HG03521 (cell line): Measurements from ENCODE around the gene TMEM271.
"Not testable (repeated sequence)": the region's sequence is repeated elsewhere in the genome, so short reads cannot be mapped to it uniquely, and the experiment has no call there.

Experiments
- ATAC-seq: cut with Tn5 transposase; IDR thresholded peaks from one replicate; pipeline ENCODE4 v1.9.1; 2021; ENCODE audit warnings: mild to moderate bottlenecking, moderate library complexity; ENCODE audit not compliant: unreplicated experiment

Gene TMEM271

GRCh38 chr4:610411-611261 is 34.5 kb upstream of the TMEM271 start:
- no peak for ATAC-seq

DNA sequence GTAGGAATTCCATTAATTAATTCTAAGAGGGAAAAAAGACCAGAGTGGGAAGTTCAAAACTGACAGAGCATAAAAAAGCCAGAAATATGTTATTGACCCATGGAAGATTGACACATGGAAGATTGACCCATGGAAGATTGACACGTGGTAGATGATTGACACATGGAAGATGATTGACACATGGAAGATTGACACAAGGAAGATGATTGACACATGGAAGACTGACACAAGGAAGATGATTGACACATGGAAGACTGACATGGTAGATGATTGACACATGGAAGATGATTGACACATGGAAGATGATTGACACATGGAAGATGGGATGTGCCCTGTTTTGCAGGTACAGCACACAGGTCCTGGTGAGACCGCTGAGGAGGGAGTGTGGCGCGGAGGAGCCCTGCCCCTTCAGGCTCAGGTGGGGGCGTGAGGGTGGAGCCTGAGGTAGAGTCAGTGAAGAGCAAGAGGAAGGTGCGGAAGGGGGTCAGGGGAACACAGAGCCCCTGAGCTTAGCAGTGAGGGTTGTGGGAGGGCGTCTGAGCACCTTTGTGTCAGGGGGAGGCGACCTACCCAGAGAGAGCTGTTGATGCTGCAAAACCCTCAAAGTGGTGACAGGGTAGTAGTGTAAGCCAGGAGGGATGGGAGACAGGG is 33.4 kb upstream of the TMEM271 start:
- no peak for ATAC-seq

GRCh38 chr4:608236-608635 is 32.1 kb upstream of the TMEM271 start:
- ATAC-seq = no peak

DNA sequence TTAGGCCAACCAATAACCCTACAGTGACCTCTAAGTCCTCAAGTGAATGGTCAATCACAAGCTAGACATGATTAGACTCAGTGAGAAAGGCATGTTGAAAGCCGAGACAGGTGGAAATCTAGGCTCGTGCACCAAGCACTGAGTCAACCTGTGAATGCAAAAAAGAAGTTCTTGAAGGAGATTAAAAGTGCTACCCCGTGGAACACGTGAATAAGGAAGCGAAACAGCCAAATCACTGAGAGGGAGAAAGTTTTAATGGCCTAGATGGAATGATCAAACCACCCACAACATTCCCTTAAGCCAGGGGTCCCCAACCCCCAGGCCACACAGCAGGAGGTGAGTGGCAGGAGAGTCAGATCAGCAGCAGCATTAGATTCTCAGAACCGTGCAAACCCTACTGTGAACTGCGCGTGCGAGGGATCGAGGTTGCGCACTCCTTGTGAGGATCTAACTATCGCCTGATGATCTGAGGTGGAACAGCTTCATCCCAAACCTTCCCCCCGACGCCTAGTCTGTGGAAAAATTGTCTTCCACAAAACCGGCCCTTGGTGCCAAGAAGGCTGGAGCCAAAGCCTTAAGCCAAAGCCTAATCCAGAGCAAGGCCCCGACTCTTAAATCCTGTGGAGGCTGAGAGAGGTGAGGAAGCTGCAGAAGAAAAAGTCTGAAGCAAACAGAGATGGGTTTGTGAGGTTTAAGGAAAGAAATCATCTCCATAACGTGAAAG is 29.8 kb upstream of the TMEM271 start:
- no peak for ATAC-seq

DNA sequence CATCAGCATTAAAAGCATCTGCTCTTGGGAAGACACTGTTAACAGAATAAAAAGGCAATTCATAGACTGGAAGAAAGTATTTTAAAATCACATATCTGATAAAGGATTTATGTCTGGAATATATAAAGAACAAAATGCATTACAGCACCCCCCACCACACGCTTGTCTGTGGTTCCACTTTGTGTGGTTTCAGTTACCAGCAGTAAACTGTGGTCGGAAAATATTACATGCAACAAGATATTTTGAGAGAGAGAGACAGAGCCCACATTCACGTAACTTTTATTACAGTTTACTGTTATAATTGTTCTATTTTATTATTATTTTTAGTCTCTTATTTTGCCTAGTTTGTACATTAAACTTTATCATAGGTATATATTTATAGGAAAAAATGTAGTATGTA is 28.0 kb upstream of the TMEM271 start:
- no peak for ATAC-seq

DNA sequence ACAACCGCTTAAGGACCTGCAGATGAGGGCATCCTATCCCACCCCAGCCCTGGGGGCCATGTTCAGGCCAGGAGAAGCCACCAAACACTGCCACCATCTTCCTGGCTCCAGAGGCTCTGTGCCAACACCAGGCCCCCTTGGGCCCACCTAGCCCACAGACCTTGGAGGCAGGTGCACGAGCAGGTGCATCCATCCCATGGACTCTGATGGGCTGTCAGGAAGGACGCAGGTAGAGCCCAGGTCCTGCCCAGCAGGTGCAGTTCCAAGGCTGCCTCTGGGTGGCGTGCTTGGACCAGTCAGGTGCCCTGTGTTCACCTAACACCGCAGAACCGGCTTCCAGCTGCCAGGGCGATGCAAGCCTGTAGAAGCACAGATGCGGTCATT is 26.5 kb upstream of the TMEM271 start:
- no peak for ATAC-seq

- ATAC-seq = no peak
Observed at GRCh38 chr4:601612-602558, 25.8 kb upstream of the TMEM271 start.

DNA sequence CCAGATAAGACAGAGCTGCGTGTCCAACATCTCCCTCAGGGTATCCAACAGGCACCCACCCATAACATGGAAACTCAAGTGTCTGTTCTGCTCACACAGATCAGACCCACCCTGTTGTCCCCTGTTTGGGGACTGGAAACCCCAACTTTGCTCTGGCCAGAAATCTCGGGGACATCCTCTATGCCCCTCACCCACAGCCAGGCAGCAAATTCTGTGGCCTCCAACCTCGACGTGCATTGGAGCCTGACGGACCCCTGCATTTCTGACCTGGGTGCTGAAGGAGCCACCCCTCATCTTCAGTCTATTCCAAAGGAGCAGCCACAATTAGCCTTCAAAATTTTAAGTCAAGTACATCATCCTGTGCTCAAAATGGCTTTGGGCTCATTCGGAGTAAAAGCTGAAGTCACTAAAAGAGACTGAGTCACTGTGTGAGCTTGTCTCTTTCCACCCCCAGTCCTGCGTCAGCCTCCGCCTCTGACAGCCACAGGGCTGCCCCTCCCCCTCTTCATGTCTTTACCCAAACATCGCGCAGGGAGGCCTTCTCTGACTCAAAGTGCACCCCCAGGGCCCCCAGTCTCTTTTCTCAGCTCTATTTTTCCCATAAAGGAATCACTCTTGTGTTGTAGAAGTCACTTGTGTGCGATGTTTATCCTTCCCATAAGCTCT is 24.9 kb upstream of the TMEM271 start:
- no peak for ATAC-seq

DNA sequence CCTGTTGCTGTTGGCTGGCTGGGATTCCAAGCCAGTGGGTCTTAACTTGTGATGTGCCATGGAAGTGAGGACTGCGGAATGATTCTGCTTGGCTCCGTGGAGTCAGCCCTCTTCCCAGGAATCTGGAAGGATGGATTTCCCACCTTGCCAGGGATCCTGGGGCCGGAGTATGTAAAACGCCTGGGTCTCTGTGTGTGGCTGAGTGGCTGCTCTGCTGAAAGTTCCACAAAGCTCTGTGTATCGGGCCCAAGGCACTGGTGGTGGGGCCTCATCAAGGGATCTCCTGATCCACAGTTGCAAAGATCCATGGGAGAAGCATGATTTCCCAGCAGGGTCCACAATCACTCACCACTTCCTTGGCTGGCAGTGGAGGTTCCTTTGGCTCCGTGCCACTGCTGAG is 24.1 kb upstream of the TMEM271 start:
- no peak for ATAC-seq

GRCh38 chr4:598925-599324 is 22.8 kb upstream of the TMEM271 start:
- ATAC-seq = no peak

- no peak for ATAC-seq
Observed at GRCh38 chr4:592825-593520, 16.9 kb upstream of the TMEM271 start.

DNA sequence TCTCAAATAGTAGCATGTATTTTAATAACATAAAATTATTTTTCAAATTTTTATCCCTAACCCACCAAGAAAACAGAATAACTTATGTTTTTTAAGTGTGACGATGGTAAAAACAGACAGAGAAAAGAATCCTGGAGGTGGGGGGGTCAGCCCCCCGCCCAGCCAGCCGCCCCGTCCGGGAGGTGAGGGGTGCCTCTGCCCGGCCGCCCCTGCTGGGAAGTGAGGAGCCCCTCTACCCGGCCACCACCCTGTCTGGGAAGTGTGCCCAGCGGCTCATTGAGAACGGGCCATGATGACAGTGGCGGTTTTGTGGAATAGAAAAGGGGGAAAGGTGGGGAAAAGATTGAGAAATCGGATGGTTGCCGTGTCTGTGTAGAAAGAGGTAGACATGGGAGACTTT is 16.1 kb upstream of the TMEM271 start:
- not testable (repeated sequence) for ATAC-seq

- no peak for ATAC-seq
Observed at GRCh38 chr4:590313-590841, 14.3 kb upstream of the TMEM271 start.

DNA sequence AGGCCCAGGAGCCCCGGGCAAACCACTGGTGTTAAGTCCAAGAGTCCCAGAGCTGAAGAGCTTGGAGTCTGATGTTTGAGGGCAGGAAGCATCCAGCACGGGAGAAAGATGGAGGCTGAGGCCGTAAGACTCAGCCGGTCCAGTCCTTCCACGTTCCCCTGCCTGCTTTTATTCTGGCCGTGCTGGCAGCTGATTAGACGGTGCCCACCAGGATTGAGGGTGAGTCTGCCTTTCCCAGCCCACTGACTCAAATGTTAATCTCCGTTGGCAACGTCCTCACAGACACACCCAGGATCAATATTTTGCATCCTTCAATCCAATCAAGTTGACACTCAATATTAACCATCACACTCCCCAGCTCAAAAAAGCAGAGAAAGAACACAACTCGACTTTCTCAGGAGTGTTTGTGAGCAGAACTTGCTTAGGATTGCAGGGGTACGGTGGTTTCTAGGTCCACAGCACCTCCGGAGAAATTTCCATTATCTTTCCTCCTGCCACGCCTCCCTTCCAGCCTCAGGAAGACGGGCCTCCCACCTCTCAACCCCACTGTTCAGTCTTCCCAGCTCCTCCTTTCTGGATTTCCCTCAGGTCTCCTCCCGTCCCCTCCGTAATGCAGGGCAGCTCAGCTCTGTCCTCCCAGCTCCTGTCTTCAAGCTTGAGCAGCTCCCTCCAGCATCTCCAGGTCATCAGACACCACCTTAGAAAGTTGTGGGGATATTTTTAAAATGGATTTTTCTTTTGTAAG is 13.3 kb upstream of the TMEM271 start:
- ATAC-seq = no peak

DNA sequence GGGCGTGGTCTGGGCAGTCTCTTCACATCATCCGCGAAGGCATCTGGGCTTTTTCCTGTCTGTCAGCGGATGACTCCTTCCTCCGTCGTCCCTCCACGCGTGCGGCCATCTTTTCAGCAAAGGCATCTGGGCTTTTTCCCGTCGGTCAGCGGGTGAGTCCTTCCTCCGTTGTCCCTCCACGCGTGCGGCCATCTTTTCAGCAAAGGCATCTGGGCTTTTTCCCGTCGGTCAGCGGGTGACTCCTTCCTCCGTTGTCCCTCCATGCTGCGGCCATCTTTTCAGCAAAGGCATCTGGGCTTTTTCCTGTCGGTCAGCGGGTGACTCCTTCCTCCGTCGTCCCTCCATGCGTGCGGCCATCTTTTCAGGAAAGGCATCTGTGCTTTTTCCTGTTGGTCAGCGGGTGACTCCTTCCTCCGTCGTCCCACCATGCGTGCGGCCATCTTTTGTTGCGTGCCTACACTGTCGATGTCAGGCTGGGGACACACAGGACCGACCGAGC is 12.3 kb upstream of the TMEM271 start:
- ATAC-seq = no peak

- no peak for ATAC-seq
Observed at GRCh38 chr4:587671-588350, 11.7 kb upstream of the TMEM271 start.

DNA sequence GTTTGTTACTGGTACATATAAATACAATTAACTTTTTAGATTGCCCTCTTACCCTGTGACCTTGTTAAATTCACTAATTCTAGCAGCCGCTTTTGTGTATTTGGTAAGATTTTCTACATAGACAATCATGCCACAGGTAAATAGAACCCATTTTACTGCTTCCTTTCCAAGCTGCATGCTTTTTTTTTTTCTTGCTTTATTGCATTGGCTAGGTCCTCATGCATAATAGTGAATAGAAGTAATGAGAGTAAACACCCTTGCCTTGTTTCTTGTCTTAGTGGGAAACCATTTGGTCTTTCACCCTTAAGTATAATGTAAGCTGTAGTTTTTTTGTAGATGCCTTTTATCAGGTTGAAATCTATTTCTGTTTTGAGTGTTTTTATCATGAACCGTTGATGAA is 7.7 kb upstream of the TMEM271 start:
- no peak for ATAC-seq
